Measurements from ENCODE around the gene CITED2.
"Not testable (repeated sequence)": the region's sequence is repeated elsewhere in the genome, so short reads cannot be mapped to it uniquely, and the experiment has no call there.

Gene CITED2

GRCh38 chr6:139374357-139375225 lies at the start of gene CITED2:
CITED2 (minus strand) TSS chr6:139374648; CDS start chr6:139373944, 704 bp downstream.
- DNase-seq, result peak; percentile 87

- DNase-seq, result no peak
Measured at GRCh38 chr6:139423037-139423703, 48.7 kb upstream of the CITED2 start.

- no peak for DNase-seq
Measured at GRCh38 chr6:139422105-139423036, 47.9 kb upstream of the CITED2 start.

GRCh38 chr6:139418481-139419132 lies 44.2 kb upstream of the CITED2 start:
- DNase-seq, result no peak

GRCh38 chr6:139416146-139416545 lies 41.7 kb upstream of the CITED2 start:
- DNase-seq, result no peak

GRCh38 chr6:139415365-139415764 lies 40.9 kb upstream of the CITED2 start:
- no peak for DNase-seq

GRCh38 chr6:139412103-139412502 lies 37.7 kb upstream of the CITED2 start:
- DNase-seq, result not testable (repeated sequence)

GRCh38 chr6:139409026-139409425 lies 34.6 kb upstream of the CITED2 start:
- DNase-seq, result no peak

GRCh38 chr6:139407718-139408222 lies 33.3 kb upstream of the CITED2 start:
- DNase-seq, result no peak

GRCh38 chr6:139406577-139407343 lies 32.3 kb upstream of the CITED2 start:
- no peak for DNase-seq

GRCh38 chr6:139402876-139403386 lies 28.5 kb upstream of the CITED2 start:
- no peak for DNase-seq

- DNase-seq, result no peak
Measured at GRCh38 chr6:139398658-139399057, 24.2 kb upstream of the CITED2 start.

- no peak for DNase-seq
Measured at GRCh38 chr6:139395891-139396301, 21.4 kb upstream of the CITED2 start.

GRCh38 chr6:139395371-139395770 lies 20.9 kb upstream of the CITED2 start:
- DNase-seq, result no peak

- DNase-seq, result no peak
Measured at GRCh38 chr6:139394027-139394649, 19.7 kb upstream of the CITED2 start.

- DNase-seq, result no peak
Measured at GRCh38 chr6:139392794-139393193, 18.3 kb upstream of the CITED2 start.

GRCh38 chr6:139391709-139392108 lies 17.3 kb upstream of the CITED2 start:
- no peak for DNase-seq

- no peak for DNase-seq
Measured at GRCh38 chr6:139390447-139390846, 16.0 kb upstream of the CITED2 start.

GRCh38 chr6:139388384-139388783 lies 13.9 kb upstream of the CITED2 start:
- no peak for DNase-seq

- no peak for DNase-seq
Measured at GRCh38 chr6:139386404-139386803, 12.0 kb upstream of the CITED2 start.
